Uterus (tissue), 2 donors: ENCODE data around the gene GSTO2.

Source experiments
- POLR2A ChIP-seq, 2 donors: fragments of 450-650 bp; IDR thresholded peaks; one replicate each; pipeline ENCODE4 v1.6.1; 2016; ENCODE audit warnings: antibody characterized with exemption in 2 of 2, mild to moderate bottlenecking in 1 of 2, moderate library complexity in 1 of 2
- TF ChIP-seq, protein P1 (sequence below), 4 experiments: fragments of 200-600 bp in 2 of 4; fragments of 450-650 bp in 2 of 4; sonication (generic) in 2 of 4; IDR thresholded peaks; one replicate each; pipeline ENCODE4 v1.5.1; 2016 to 2019; ENCODE audit warnings: antibody characterized with exemption in 4 of 4, mild to moderate bottlenecking in 2 of 4, moderate library complexity in 1 of 4

- TF ChIP-seq POLR2A (IDR thresholded peaks at IDR 0.05) = peak; percentile 71 to 77
- TF ChIP-seq, protein P1, sequence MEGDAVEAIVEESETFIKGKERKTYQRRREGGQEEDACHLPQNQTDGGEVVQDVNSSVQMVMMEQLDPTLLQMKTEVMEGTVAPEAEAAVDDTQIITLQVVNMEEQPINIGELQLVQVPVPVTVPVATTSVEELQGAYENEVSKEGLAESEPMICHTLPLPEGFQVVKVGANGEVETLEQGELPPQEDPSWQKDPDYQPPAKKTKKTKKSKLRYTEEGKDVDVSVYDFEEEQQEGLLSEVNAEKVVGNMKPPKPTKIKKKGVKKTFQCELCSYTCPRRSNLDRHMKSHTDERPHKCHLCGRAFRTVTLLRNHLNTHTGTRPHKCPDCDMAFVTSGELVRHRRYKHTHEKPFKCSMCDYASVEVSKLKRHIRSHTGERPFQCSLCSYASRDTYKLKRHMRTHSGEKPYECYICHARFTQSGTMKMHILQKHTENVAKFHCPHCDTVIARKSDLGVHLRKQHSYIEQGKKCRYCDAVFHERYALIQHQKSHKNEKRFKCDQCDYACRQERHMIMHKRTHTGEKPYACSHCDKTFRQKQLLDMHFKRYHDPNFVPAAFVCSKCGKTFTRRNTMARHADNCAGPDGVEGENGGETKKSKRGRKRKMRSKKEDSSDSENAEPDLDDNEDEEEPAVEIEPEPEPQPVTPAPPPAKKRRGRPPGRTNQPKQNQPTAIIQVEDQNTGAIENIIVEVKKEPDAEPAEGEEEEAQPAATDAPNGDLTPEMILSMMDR (IDR thresholded peaks at IDR 0.05) = no peak
Observed at GRCh38 chr10:104268713-104269645, at the start of gene GSTO2.
